Measurements from ENCODE around the gene CADM4.

DNA sequence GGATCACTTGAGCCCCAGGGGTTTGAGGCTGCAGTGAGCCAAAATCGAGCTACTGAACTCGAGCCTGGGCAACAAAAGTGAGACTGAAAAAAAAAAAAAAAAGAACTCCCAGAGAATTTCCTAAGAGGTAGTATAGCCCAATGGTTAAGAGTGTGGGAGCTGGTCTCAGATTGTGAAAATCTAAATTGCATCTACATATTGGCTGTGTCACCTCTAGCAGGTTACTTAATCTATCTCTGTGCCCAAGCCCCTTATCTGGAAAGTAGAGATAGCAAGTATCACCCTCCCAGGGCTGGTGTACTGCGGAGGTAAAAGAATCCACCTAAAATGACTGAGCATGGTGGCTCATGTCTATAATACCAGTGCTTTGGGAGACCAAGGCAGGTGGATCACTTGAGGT, 34.0 kb upstream of the CADM4 start:
- TF ChIP-seq EZH2 (IDR thresholded peaks at IDR 0.05; ENCODE audit: borderline replicate concordance, low read depth, low read length, poor library complexity, severe bottlenecking): no peak
- TF ChIP-seq, protein P1, sequence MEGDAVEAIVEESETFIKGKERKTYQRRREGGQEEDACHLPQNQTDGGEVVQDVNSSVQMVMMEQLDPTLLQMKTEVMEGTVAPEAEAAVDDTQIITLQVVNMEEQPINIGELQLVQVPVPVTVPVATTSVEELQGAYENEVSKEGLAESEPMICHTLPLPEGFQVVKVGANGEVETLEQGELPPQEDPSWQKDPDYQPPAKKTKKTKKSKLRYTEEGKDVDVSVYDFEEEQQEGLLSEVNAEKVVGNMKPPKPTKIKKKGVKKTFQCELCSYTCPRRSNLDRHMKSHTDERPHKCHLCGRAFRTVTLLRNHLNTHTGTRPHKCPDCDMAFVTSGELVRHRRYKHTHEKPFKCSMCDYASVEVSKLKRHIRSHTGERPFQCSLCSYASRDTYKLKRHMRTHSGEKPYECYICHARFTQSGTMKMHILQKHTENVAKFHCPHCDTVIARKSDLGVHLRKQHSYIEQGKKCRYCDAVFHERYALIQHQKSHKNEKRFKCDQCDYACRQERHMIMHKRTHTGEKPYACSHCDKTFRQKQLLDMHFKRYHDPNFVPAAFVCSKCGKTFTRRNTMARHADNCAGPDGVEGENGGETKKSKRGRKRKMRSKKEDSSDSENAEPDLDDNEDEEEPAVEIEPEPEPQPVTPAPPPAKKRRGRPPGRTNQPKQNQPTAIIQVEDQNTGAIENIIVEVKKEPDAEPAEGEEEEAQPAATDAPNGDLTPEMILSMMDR (conservative IDR thresholded peaks at IDR 0.05; ENCODE audit: low read depth, low read length): no peak
